H9 (cell line): ENCODE data around the gene SLC22A17. TPM values are rescaled to one million over a fixed set of nuclear protein-coding genes. Genes with fewer than 3 reads are reported as not detected.
"Not testable (repeated sequence)": the region's sequence is repeated elsewhere in the genome, so short reads cannot be mapped to it uniquely, and the experiment has no call there.

Source experiments
- DNase-seq: peaks from one replicate; pipeline ENCODE4 v3.0.0-alpha.2; 2017
- H2AFZ ChIP-seq: one replicate; pipeline ENCODE4 v1.6.1; 2013; ENCODE audit warnings: mild to moderate bottlenecking, low read length, control low read depth, moderate library complexity
- H2AK5ac ChIP-seq: 2 replicates; pipeline ENCODE4 v1.6.1; 2013; ENCODE audit warnings: low read length, control low read depth, mixed read lengths; ENCODE audit not compliant: insufficient read length
- H2BK120ac ChIP-seq: one replicate; pipeline ENCODE4 v1.6.1; 2013; ENCODE audit warnings: low read depth, mild to moderate bottlenecking, low read length, control low read depth, inconsistent platforms; ENCODE audit not compliant: poor library complexity, severe bottlenecking
- H2BK12ac ChIP-seq: 2 replicates; pipeline ENCODE4 v1.6.1; 2013; ENCODE audit warnings: low read length, control low read depth, mixed read lengths, low read depth; ENCODE audit not compliant: insufficient read length
- H2BK15ac ChIP-seq: 2 replicates; pipeline ENCODE4 v1.6.1; 2013; ENCODE audit warnings: low read depth, low read length, control low read depth
- H2BK20ac ChIP-seq: one replicate; pipeline ENCODE4 v1.6.1; 2013; ENCODE audit warnings: low read depth, mild to moderate bottlenecking, low read length, control low read depth, inconsistent platforms; ENCODE audit not compliant: poor library complexity, severe bottlenecking
- H2BK5ac ChIP-seq: 2 replicates; pipeline ENCODE4 v1.6.1; 2013; ENCODE audit warnings: low read length, control low read depth, mixed read lengths; ENCODE audit not compliant: insufficient read length
- H3K14ac ChIP-seq: 2 replicates; pipeline ENCODE4 v1.6.1; 2013; ENCODE audit warnings: low read length, control low read depth; ENCODE audit not compliant: insufficient read depth
- H3K18ac ChIP-seq: 2 replicates; pipeline ENCODE4 v1.6.1; 2013; ENCODE audit warnings: low read depth, mild to moderate bottlenecking, mixed read lengths, low read length, control low read depth; ENCODE audit not compliant: insufficient read length
- H3K23ac ChIP-seq: 2 replicates; pipeline ENCODE4 v1.6.1; 2013; ENCODE audit warnings: low read length, control low read depth, mixed read lengths, low read depth; ENCODE audit not compliant: insufficient read length
- H3K23me2 ChIP-seq: 2 replicates; pipeline ENCODE4 v1.6.1; 2013; ENCODE audit warnings: low read depth, mild to moderate bottlenecking, mixed read lengths, low read length, control low read depth; ENCODE audit not compliant: insufficient read length, poor library complexity, severe bottlenecking
- H3K27ac ChIP-seq: 2 replicates; pipeline ENCODE4 v1.5.1; 2013; ENCODE audit warnings: low read length, control low read depth, mixed read lengths, low read depth; ENCODE audit not compliant: insufficient read length
- H3K27me3 ChIP-seq: 2 replicates; pipeline ENCODE4 v1.6.1; 2013; ENCODE audit warnings: low read length, control low read depth, inconsistent platforms; ENCODE audit not compliant: insufficient read depth
- H3K4ac ChIP-seq: 2 replicates; pipeline ENCODE4 v1.6.1; 2013; ENCODE audit warnings: low read depth, mild to moderate bottlenecking, control low read depth, inconsistent platforms, low read length, moderate library complexity
- H3K4me1 ChIP-seq: 2 replicates; pipeline ENCODE4 v1.6.1; 2013; ENCODE audit warnings: low read length, control low read depth, inconsistent platforms; ENCODE audit not compliant: insufficient read depth
- H3K4me2 ChIP-seq: 2 replicates; pipeline ENCODE4 v1.6.1; 2013; ENCODE audit warnings: low read length, control low read depth, mixed read lengths; ENCODE audit not compliant: insufficient read length, insufficient read depth
- H3K56ac ChIP-seq: 2 replicates; pipeline ENCODE4 v1.6.1; 2013; ENCODE audit warnings: low read depth, mild to moderate bottlenecking, mixed read lengths, low read length, control low read depth; ENCODE audit not compliant: insufficient read length
- H3K79me1 ChIP-seq: 2 replicates; pipeline ENCODE4 v1.6.1; 2013; ENCODE audit warnings: low read depth, mild to moderate bottlenecking, moderate library complexity, low read length, control low read depth, inconsistent platforms; ENCODE audit not compliant: insufficient read depth, poor library complexity, severe bottlenecking
- H3K79me2 ChIP-seq: 2 replicates; pipeline ENCODE4 v1.6.1; 2013; ENCODE audit warnings: low read length, control low read depth, inconsistent platforms; ENCODE audit not compliant: insufficient read depth
- H3K9ac ChIP-seq: 2 replicates; pipeline ENCODE4 v1.6.1; 2013; ENCODE audit warnings: low read length, control low read depth, mixed read lengths; ENCODE audit not compliant: insufficient read length; ENCODE audit errors: extremely low read depth
- H3K9me3 ChIP-seq: one replicate; pipeline ENCODE4 v1.6.1; 2013; ENCODE audit warnings: low read depth, low read length, inconsistent platforms; ENCODE audit not compliant: control insufficient read depth
- H3T11ph ChIP-seq: one replicate; pipeline ENCODE4 v1.6.1; 2013; ENCODE audit warnings: mild to moderate bottlenecking, low read length, control low read depth, inconsistent platforms
- H4K20me1 ChIP-seq: one replicate; pipeline ENCODE4 v1.6.1; 2013; ENCODE audit not compliant: control insufficient read depth, insufficient read length, insufficient read depth
- H4K5ac ChIP-seq: 2 replicates; pipeline ENCODE4 v1.6.1; 2013; ENCODE audit warnings: low read depth, mild to moderate bottlenecking, mixed read lengths, low read length, control low read depth; ENCODE audit not compliant: insufficient read length
- H4K8ac ChIP-seq: replicated peaks from 2 replicates; pipeline ENCODE4 v1.6.1; 2013; ENCODE audit warnings: low read length, control low read depth, mixed read lengths, low read depth; ENCODE audit not compliant: insufficient read length
- H4K91ac ChIP-seq: 2 replicates; pipeline ENCODE4 v1.6.1; 2013; ENCODE audit warnings: low read depth, mild to moderate bottlenecking, moderate library complexity, mixed read lengths, low read length, control low read depth; ENCODE audit not compliant: insufficient read length
- H3K27ac Mint-ChIP-seq, 3 experiments: 2 replicates in 2 of 3; 3 replicates in 1 of 3; pipeline ENCODE4 v1.8.0; 2020 to 2021; ENCODE audit warnings: mixed read lengths in 3 of 3, mild to moderate bottlenecking in 1 of 3, moderate library complexity in 1 of 3
- H3K27me3 Mint-ChIP-seq: 2 replicates; pipeline ENCODE4 v1.8.0; 2021; ENCODE audit warnings: low read depth, mild to moderate bottlenecking, moderate library complexity, mixed read lengths
- H3K36me3 Mint-ChIP-seq, 3 experiments: 2 replicates in 2 of 3; 3 replicates in 1 of 3; pipeline ENCODE4 v1.8.0; 2020 to 2021; ENCODE audit warnings: low read depth in 3 of 3, mixed read lengths in 3 of 3; ENCODE audit not compliant: insufficient read depth in 1 of 3
- H3K4me1 Mint-ChIP-seq, 2 experiments: 2 replicates each; pipeline ENCODE4 v1.8.0; 2020; ENCODE audit warnings: mixed read lengths in 2 of 2
- H3K4me3 Mint-ChIP-seq, 2 experiments: 2 replicates in 1 of 2; 3 replicates in 1 of 2; pipeline ENCODE4 v1.8.0; 2020 to 2021; ENCODE audit warnings: mild to moderate bottlenecking in 2 of 2, mixed read lengths in 2 of 2, moderate library complexity in 1 of 2
- H3K9me3 Mint-ChIP-seq, 2 experiments: 2 replicates in 1 of 2; 3 replicates in 1 of 2; pipeline ENCODE4 v1.8.0; 2020; ENCODE audit warnings: mild to moderate bottlenecking in 2 of 2, mixed read lengths in 2 of 2, moderate library complexity in 1 of 2
- CTCF ChIP-seq: fragments of 200-600 bp; sonication (generic); conservative IDR thresholded peaks from 3 replicates; pipeline ENCODE4 v1.8.0; 2021; ENCODE audit warnings: antibody characterized with exemption, mild to moderate bottlenecking
- WGBS: extraction: QIAGEN DNeasy Blood & Tissue Kit; methylation state at CpG from one replicate; pipeline ENCODE4 v1.1.7; 2013; ENCODE audit warnings: missing lambda C conversion rate, low lambda C conversion rate, mixed read lengths; ENCODE audit not compliant: insufficient read length; ENCODE audit errors: extremely low coverage; 5-methylcytosine and 5-hydroxymethylcytosine counted together
- total RNA-seq: library from RNA; stranded (reverse); gene quantifications from 2 replicates; pipeline ENCODE4 v1.2.1, GENCODE V29; 2021

SLC22A17 gene
- total RNA-seq, 1 experiment from 2014 or later: 33.0 TPM

GRCh38 chr14:23326491-23327332, 26.0 kb downstream of the SLC22A17 start:
- H3K18ac ChIP-seq: no peak overlapping the region
- DNase-seq: no peak
- peaks cover 9 to 15% of the 10 kb centered on the region in 2 experiments for H3K4me1 Mint-ChIP-seq
- H2AFZ ChIP-seq: no peak overlapping the region
- H2BK15ac ChIP-seq: no peak overlapping the region
- TF ChIP-seq CTCF: no peak
- no peak overlapping the region for H2AK5ac ChIP-seq
- no peak overlapping the region for H4K91ac ChIP-seq
- no peak overlapping the region for H2BK20ac ChIP-seq
- H3K23me2 ChIP-seq: peaks cover 8% of the 10 kb centered on the region
- no peak overlapping the region for H3K4ac ChIP-seq
- WGBS: no CpG with 5 or more reads among the region's 13 CpGs
- H4K5ac ChIP-seq: no peak overlapping the region
- H3K79me2 ChIP-seq: peaks cover 10% of the 10 kb centered on the region; the same call in 1 of the 2 replicates
- no peak overlapping the region for H3K9ac ChIP-seq
- H3K4me3 Mint-ChIP-seq: no peak overlapping the region
- H3K27me3 Mint-ChIP-seq: peaks cover 2% of the 10 kb centered on the region; the same call in 1 of the 2 replicates
- H2BK5ac ChIP-seq: no peak overlapping the region
- H2BK12ac ChIP-seq: no peak overlapping the region
- no peaks in the 10 kb centered on the region for H3K9me3 ChIP-seq
- H3T11ph ChIP-seq: no peak overlapping the region
- H4K8ac ChIP-seq: no peak overlapping the region
- no peak overlapping the region for H3K27ac ChIP-seq
- H3K9me3 Mint-ChIP-seq: no peaks in the 10 kb centered on the region; a peak in 1 of 5 replicates
- H3K27ac Mint-ChIP-seq: peak overlapping the region in 1 of 3 experiments; percentile 58; a peak in 2 of 7 replicates
- no peak overlapping the region for H2BK120ac ChIP-seq
- H3K56ac ChIP-seq: no peak overlapping the region
- no peak overlapping the region for H3K4me2 ChIP-seq
- H3K4me1 ChIP-seq: peaks cover 3% of the 10 kb centered on the region; the same call in 1 of the 2 replicates
- no peak overlapping the region for H3K23ac ChIP-seq
- H3K79me1 ChIP-seq: peaks cover 4% of the 10 kb centered on the region
- no peaks in the 10 kb centered on the region for H3K27me3 ChIP-seq
- peaks cover 29 to 45% (median 41%) of the 10 kb centered on the region in 3 experiments for H3K36me3 Mint-ChIP-seq
- no peak overlapping the region for H3K14ac ChIP-seq
- no peaks in the 10 kb centered on the region for H4K20me1 ChIP-seq

- not testable (repeated sequence) for H3K9me3 Mint-ChIP-seq, H3K9ac ChIP-seq, H2BK12ac ChIP-seq, H3K23ac ChIP-seq, H3K18ac ChIP-seq, H3K27me3 Mint-ChIP-seq, H4K91ac ChIP-seq, H2AFZ ChIP-seq, H3K9me3 ChIP-seq, DNase-seq, H2BK120ac ChIP-seq, H2BK5ac ChIP-seq, H2AK5ac ChIP-seq, H3K14ac ChIP-seq, H3K4me3 Mint-ChIP-seq, H3K23me2 ChIP-seq, H2BK15ac ChIP-seq, H3K79me1 ChIP-seq, H3K56ac ChIP-seq, H3K4me2 ChIP-seq, H3K27me3 ChIP-seq, H4K8ac ChIP-seq, H3K27ac ChIP-seq, H3T11ph ChIP-seq, H4K20me1 ChIP-seq, H2BK20ac ChIP-seq, H3K4me1 ChIP-seq, H4K5ac ChIP-seq, H3K4ac ChIP-seq
- WGBS: no CpG with 5 or more reads among the region's 5 CpGs
- Mint-ChIP-seq H3K4me1 (peaks cover 9 to 15% of the 10 kb centered on the region in 2 experiments), H3K36me3 (peaks cover 29 to 45% (median 41%) of the 10 kb centered on the region in 3 experiments), H3K27ac (peak overlapping the region in 1 of 3 experiments; percentile 79; a peak in 2 of 7 replicates)
- H3K79me2 ChIP-seq: peaks cover 10% of the 10 kb centered on the region; the same call in 1 of the 2 replicates
Observed at GRCh38 chr14:23325746-23326145, 26.9 kb downstream of the SLC22A17 start.
